Activated T-helper 1 cell treated with anti-CD3 and anti-CD28 coated beads, Interleukin-12 subunit alpha, Interleukin-12 subunit beta, Interleukin-2, Interleukin-4 antibody, amounts not matched to agents 30 ng/mL and 10 ng/mL and 1 ng/mL, durations not matched to agents 14 hours and 24 hours and 36 hours (primary cell): ENCODE data around the gene SLX4IP. TPM values are rescaled to one million over a fixed set of nuclear protein-coding genes. Genes with fewer than 3 reads are reported as not detected.

ENCODE experiments used
- DNase-seq: peaks from one replicate; pipeline ENCODE4 v3.0.0; 2021; ENCODE audit warnings: low spot score
- H3K27ac Mint-ChIP-seq: one replicate; pipeline ENCODE4 v1.8.0; 2021; ENCODE audit warnings: mild to moderate bottlenecking, mixed read lengths
- H3K27me3 Mint-ChIP-seq: one replicate; pipeline ENCODE4 v1.8.0; 2022; ENCODE audit warnings: mild to moderate bottlenecking, moderate library complexity, mixed read lengths; ENCODE audit not compliant: insufficient read depth
- H3K36me3 Mint-ChIP-seq: one replicate; pipeline ENCODE4 v1.8.0; 2021; ENCODE audit warnings: low read depth, mixed read lengths
- H3K4me1 Mint-ChIP-seq: one replicate; pipeline ENCODE4 v1.8.0; 2021; ENCODE audit warnings: low read depth, mixed read lengths
- H3K4me3 Mint-ChIP-seq: one replicate; pipeline ENCODE4 v1.8.0; 2021; ENCODE audit warnings: mild to moderate bottlenecking, moderate library complexity, mixed read lengths
- H3K9me3 Mint-ChIP-seq: one replicate; pipeline ENCODE4 v1.8.0; 2021; ENCODE audit warnings: mixed read lengths
- intact Hi-C: fragments of 100-400 bp; cut with micrococcal nuclease; formaldehyde crosslinking; loops from one replicate; pipeline ENCODE4 v1.15.1; 2024
- total RNA-seq: library from RNA; stranded (reverse); gene quantifications from 2 replicates; pipeline ENCODE4 v1.2.3, GENCODE V29; 2022

The SLX4IP gene
- total RNA-seq, 1 donor from 2014 or later: 5.0 TPM

GRCh38 chr20:10474606-10475184, 39.6 kb downstream of the SLX4IP start:
- Mint-ChIP-seq H3K4me1 (peaks cover 24% of the 10 kb centered on the region), H3K27ac (no peak overlapping the region), H3K36me3 (no peaks in the 10 kb centered on the region), H3K4me3 (no peak overlapping the region), H3K27me3 (no peaks in the 10 kb centered on the region), H3K9me3 (no peaks in the 10 kb centered on the region)
- DNase-seq: no peak
- intact Hi-C loops: loop anchor here (5.0 kb wide), 1 partner anchor 733 kb away; no protein-coding TSS in a partner anchor

GRCh38 chr20:10475225-10475624, 40.1 kb downstream of the SLX4IP start:
- no peak overlapping the region for H3K4me3 Mint-ChIP-seq
- no peaks in the 10 kb centered on the region for H3K36me3 Mint-ChIP-seq
- H3K27ac Mint-ChIP-seq: no peak overlapping the region
- peaks cover 18% of the 10 kb centered on the region for H3K4me1 Mint-ChIP-seq
- DNase-seq: no peak
- intact Hi-C loops: no loop called here
- H3K9me3 Mint-ChIP-seq: no peaks in the 10 kb centered on the region
- H3K27me3 Mint-ChIP-seq: no peaks in the 10 kb centered on the region

DNA sequence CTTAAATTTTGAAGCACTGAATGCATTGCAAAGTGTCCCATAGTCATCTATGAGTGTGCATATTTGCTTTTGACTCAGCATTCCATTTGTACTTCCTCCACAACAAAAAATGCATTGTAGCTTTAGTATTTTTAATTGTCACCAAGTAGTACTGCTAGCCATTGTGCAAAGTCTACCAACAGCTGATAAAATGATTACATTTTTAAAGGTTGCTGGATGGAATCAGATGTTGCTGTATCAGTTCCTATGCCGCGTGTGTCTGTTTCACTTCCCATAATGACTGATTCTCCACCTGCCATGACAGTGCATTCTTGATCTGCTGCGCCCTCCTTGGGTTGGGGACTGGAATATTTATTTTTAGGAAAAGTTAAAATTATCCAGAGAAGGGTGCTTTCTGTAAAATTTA, 41.2 kb downstream of the SLX4IP start:
- H3K27ac Mint-ChIP-seq: no peak overlapping the region
- no peaks in the 10 kb centered on the region for H3K9me3 Mint-ChIP-seq
- H3K27me3 Mint-ChIP-seq: no peaks in the 10 kb centered on the region
- intact Hi-C loops: no loop called here
- H3K36me3 Mint-ChIP-seq: no peaks in the 10 kb centered on the region
- peaks cover 17% of the 10 kb centered on the region for H3K4me1 Mint-ChIP-seq
- DNase-seq: no peak
- H3K4me3 Mint-ChIP-seq: no peak overlapping the region

DNA sequence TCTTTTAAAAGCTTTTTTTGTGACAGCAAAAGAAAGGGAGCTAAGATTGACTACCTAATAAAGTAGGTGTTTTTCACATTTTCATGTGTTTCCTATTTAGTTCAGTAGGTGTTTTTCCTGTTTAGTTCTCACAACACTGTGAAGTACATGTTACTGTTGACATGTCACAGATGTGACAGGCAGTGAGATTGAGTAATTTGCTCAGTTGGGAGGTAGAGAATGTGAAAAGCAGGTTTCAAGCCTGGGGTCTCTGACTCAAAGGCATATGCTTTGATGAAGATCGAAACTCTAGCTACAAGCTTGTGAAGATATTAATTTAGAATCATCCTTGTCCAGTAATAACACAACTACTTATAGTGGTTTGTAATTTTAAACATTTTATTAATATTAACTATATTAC, 43.1 kb downstream of the SLX4IP start:
- H3K9me3 Mint-ChIP-seq: no peaks in the 10 kb centered on the region
- no peaks in the 10 kb centered on the region for H3K36me3 Mint-ChIP-seq
- H3K27me3 Mint-ChIP-seq: no peaks in the 10 kb centered on the region
- H3K4me1 Mint-ChIP-seq: peaks cover 17% of the 10 kb centered on the region
- intact Hi-C loops: no loop called here
- no peak overlapping the region for H3K4me3 Mint-ChIP-seq
- DNase-seq: no peak
- no peak overlapping the region for H3K27ac Mint-ChIP-seq

DNA sequence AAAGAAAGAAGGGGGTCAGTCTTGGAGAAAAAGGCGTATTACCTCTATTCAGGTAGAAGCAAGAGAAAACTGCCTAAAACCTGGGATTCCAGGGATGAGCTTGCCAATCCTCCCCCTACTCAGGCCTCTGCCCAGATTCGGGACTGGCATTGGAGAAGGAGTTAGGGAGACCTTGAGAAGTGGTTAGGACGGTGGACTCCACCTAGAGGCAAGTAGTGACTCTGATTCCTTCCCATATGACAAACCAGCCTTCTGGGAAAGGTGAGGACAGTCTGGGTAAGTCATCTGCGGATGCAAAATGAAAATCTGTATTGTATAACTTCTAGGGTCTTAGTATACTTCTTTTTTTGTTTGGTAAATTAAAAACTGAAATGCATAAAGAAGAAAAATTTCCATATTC, 43.8 kb downstream of the SLX4IP start:
- DNase-seq: no peak
- Mint-ChIP-seq H3K4me1 (peaks cover 17% of the 10 kb centered on the region), H3K36me3 (no peaks in the 10 kb centered on the region), H3K27me3 (no peaks in the 10 kb centered on the region), H3K27ac (no peak overlapping the region), H3K9me3 (no peaks in the 10 kb centered on the region), H3K4me3 (no peak overlapping the region)
- intact Hi-C loops: no loop called here

DNA sequence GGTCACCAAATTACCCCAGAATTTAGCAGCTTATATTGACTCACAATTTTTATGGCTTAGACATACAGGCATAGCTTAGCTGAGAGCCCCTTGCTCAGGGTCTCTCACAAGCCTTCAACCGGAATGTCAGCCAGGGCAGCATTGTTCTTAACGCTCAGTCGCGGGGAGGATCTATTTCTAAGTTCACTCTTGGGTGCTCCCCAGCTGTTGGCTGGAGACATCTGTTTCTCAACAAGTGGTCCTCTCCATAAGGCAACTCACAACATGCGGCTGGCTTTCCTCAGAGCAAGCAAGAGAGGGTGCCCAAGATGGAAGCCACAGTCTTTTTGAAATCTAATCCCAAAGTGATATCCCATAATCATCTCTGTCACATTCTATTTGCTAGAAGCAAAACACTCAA, 46.6 kb downstream of the SLX4IP start:
- Mint-ChIP-seq H3K9me3 (no peaks in the 10 kb centered on the region), H3K4me1 (peaks cover under 1% of the 10 kb centered on the region), H3K27me3 (no peaks in the 10 kb centered on the region), H3K4me3 (no peak overlapping the region), H3K27ac (no peak overlapping the region), H3K36me3 (no peaks in the 10 kb centered on the region)
- DNase-seq: no peak
- intact Hi-C loops: no loop called here

- no peaks in the 10 kb centered on the region for H3K27me3 Mint-ChIP-seq
These were observed 48.6 kb downstream of the SLX4IP start for GRCh38 chr20:10483691-10484090.

GRCh38 chr20:10487142-10488136, 52.3 kb downstream of the SLX4IP start:
- no peaks in the 10 kb centered on the region for H3K4me1 Mint-ChIP-seq

More at GRCh38 chr20:10483691-10484090, 48.6 kb downstream of the SLX4IP start:
- Mint-ChIP-seq H3K4me3 (no peak overlapping the region), H3K36me3 (no peaks in the 10 kb centered on the region), H3K4me1 (no peaks in the 10 kb centered on the region), H3K9me3 (no peaks in the 10 kb centered on the region), H3K27ac (no peak overlapping the region)
- intact Hi-C loops: no loop called here
- DNase-seq: no peak

DNA sequence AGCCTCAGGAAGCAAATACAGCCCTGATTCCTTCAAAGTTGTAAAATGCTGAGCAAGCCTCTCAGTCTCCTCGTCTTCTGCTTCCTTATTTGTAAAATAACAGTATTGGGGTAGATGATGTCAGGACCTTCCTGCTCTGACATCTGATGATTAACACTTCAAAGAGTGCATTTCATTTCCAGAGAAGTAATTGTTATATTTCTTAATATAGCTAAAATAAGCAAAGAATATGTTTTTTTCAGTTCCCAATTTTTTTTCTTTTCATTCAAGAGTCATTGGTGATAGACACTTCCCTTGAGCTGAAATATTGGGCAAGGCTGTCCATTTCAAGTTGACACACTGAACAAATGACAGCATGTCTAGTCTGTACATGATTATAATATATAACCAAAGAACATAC, 53.4 kb downstream of the SLX4IP start:
- Mint-ChIP-seq H3K36me3 (no peaks in the 10 kb centered on the region), H3K9me3 (no peaks in the 10 kb centered on the region), H3K4me1 (no peaks in the 10 kb centered on the region), H3K27ac (no peak overlapping the region), H3K4me3 (no peak overlapping the region), H3K27me3 (peaks cover 2% of the 10 kb centered on the region)
- intact Hi-C loops: no loop called here
- DNase-seq: no peak

More at GRCh38 chr20:10487142-10488136, 52.3 kb downstream of the SLX4IP start:
- no peaks in the 10 kb centered on the region for H3K36me3 Mint-ChIP-seq
- DNase-seq: no peak
- no peak overlapping the region for H3K27ac Mint-ChIP-seq
- peaks cover 2% of the 10 kb centered on the region for H3K27me3 Mint-ChIP-seq
- no peaks in the 10 kb centered on the region for H3K9me3 Mint-ChIP-seq
- no peak overlapping the region for H3K4me3 Mint-ChIP-seq
- intact Hi-C loops: no loop called here

DNA sequence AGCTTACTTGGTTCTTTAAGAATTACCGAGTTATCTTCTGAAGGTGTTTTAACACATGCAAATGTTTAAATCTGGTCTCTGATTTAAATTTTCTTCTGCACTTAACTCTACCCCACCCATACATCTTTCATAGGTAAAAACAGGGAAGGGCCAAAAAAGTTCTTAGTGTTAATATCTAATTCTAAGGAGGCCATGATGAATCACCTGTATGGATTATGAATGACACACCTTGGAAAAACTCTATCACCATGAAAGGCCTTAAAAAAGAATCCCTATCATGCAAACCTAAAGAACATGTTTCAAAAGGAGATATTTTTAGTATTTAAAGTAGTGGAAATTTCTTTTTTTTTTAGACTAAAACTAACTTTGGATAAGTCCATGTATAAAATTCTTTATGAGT, 54.7 kb downstream of the SLX4IP start:
- H3K36me3 Mint-ChIP-seq: peaks cover 2% of the 10 kb centered on the region
- H3K27me3 Mint-ChIP-seq: peaks cover 2% of the 10 kb centered on the region
- no peak overlapping the region for H3K4me3 Mint-ChIP-seq
- no peak for DNase-seq
- intact Hi-C loops: no loop called here
- no peak overlapping the region for H3K27ac Mint-ChIP-seq
- no peaks in the 10 kb centered on the region for H3K9me3 Mint-ChIP-seq
- H3K4me1 Mint-ChIP-seq: no peaks in the 10 kb centered on the region

- Mint-ChIP-seq H3K9me3 (no peaks in the 10 kb centered on the region), H3K4me3 (no peak overlapping the region), H3K27me3 (peaks cover 2% of the 10 kb centered on the region), H3K36me3 (peaks cover 2% of the 10 kb centered on the region), H3K4me1 (peaks cover 4% of the 10 kb centered on the region), H3K27ac (no peak overlapping the region)
- intact Hi-C loops: no loop called here
- DNase-seq: no peak
These were observed 55.2 kb downstream of the SLX4IP start for GRCh38 chr20:10490257-10490656.

GRCh38 chr20:10490706-10491105, 55.6 kb downstream of the SLX4IP start:
- H3K27ac Mint-ChIP-seq: no peak overlapping the region
- intact Hi-C loops: no loop called here
- H3K4me3 Mint-ChIP-seq: no peak overlapping the region
- H3K36me3 Mint-ChIP-seq: peaks cover 2% of the 10 kb centered on the region
- no peaks in the 10 kb centered on the region for H3K9me3 Mint-ChIP-seq
- peaks cover 5% of the 10 kb centered on the region for H3K4me1 Mint-ChIP-seq
- DNase-seq: no peak
- H3K27me3 Mint-ChIP-seq: peaks cover 2% of the 10 kb centered on the region

GRCh38 chr20:10492065-10492464, 57.0 kb downstream of the SLX4IP start:
- no peaks in the 10 kb centered on the region for H3K9me3 Mint-ChIP-seq
- no peak overlapping the region for H3K4me3 Mint-ChIP-seq
- H3K27me3 Mint-ChIP-seq: peaks cover 2% of the 10 kb centered on the region
- intact Hi-C loops: no loop called here
- no peak overlapping the region for H3K27ac Mint-ChIP-seq
- DNase-seq: no peak
- H3K36me3 Mint-ChIP-seq: peaks cover 2% of the 10 kb centered on the region
- peaks cover 5% of the 10 kb centered on the region for H3K4me1 Mint-ChIP-seq
